Kidney epithelial cell (primary cell): ENCODE data around the gene CPED1. TPM values are rescaled to one million over a fixed set of nuclear protein-coding genes. Genes with fewer than 3 reads are reported as not detected.

Experiments
- DNase-seq: peaks from one replicate; pipeline ENCODE4 v3.0.0-alpha.2; 2010; ENCODE audit warnings: low read depth
- H3K27me3 ChIP-seq: 2 replicates; pipeline ENCODE4 v1.6.0; 2011; ENCODE audit warnings: low read length; ENCODE audit not compliant: control insufficient read depth, insufficient read depth
- H3K36me3 ChIP-seq: 2 replicates; pipeline ENCODE4 v1.5.1; 2011; ENCODE audit warnings: low read length; ENCODE audit not compliant: control insufficient read depth, insufficient read depth
- H3K4me3 ChIP-seq: 2 replicates; pipeline ENCODE4 v1.5.1; 2011; ENCODE audit warnings: low read depth, mild to moderate bottlenecking, control low read depth, low read length
- CTCF ChIP-seq: IDR thresholded peaks from 2 replicates; pipeline ENCODE4 v1.5.1; 2011; ENCODE audit warnings: mild to moderate bottlenecking, moderate library complexity, low read length, control low read depth, inconsistent platforms; ENCODE audit not compliant: insufficient read depth, poor library complexity, severe bottlenecking
- total RNA-seq: library from RNA; depleted of rRNA; stranded (reverse); fragments of >200 nt; gene quantifications from 2 replicates; pipeline ENCODE4 v1.2.3, GENCODE V29; 2015

Gene CPED1
- total RNA-seq, 1 donor from 2014 or later = 3.2 TPM

- Histone ChIP-seq H3K4me3 (no peak overlapping the region), H3K27me3 (no peaks in the 10 kb centered on the region), H3K36me3 (no peaks in the 10 kb centered on the region)
- no peak for TF ChIP-seq CTCF
- DNase-seq = no peak
Observed at GRCh38 chr7:121045090-121045489, 56.6 kb downstream of the CPED1 start.

- DNase-seq = no peak
- Histone ChIP-seq H3K36me3 (no peaks in the 10 kb centered on the region), H3K27me3 (no peaks in the 10 kb centered on the region), H3K4me3 (no peak overlapping the region)
- TF ChIP-seq CTCF = no peak
Observed at GRCh38 chr7:121046009-121046408, 57.5 kb downstream of the CPED1 start.

GRCh38 chr7:121046893-121047468 lies 58.5 kb downstream of the CPED1 start:
- no peak for TF ChIP-seq CTCF
- DNase-seq = no peak
- Histone ChIP-seq H3K27me3 (no peaks in the 10 kb centered on the region), H3K4me3 (no peak overlapping the region), H3K36me3 (no peaks in the 10 kb centered on the region)

GRCh38 chr7:121048195-121048594 lies 59.7 kb downstream of the CPED1 start:
- no peak for TF ChIP-seq CTCF
- Histone ChIP-seq H3K4me3 (no peak overlapping the region), H3K36me3 (no peaks in the 10 kb centered on the region), H3K27me3 (no peaks in the 10 kb centered on the region)
- no peak for DNase-seq

GRCh38 chr7:121049028-121049791 lies 60.7 kb downstream of the CPED1 start:
- Histone ChIP-seq H3K36me3 (no peaks in the 10 kb centered on the region), H3K4me3 (no peak overlapping the region), H3K27me3 (no peaks in the 10 kb centered on the region)
- no peak for TF ChIP-seq CTCF
- DNase-seq = no peak
